HS-27A (cell line): ENCODE data around the gene PARVB.

Experiments used
- DNase-seq: peaks from one replicate; pipeline ENCODE4 v3.0.0-alpha.2; 2012; ENCODE audit warnings: low read depth, missing footprints

PARVB gene

GRCh38 chr22:44089717-44090570 lies 65.8 kb downstream of the PARVB start:
- DNase-seq, result no peak

GRCh38 chr22:44090571-44090905 lies 66.4 kb downstream of the PARVB start:
- no peak for DNase-seq

GRCh38 chr22:44091021-44091721 lies 67.1 kb downstream of the PARVB start:
- DNase-seq, result no peak

GRCh38 chr22:44091751-44092150 lies 67.6 kb downstream of the PARVB start:
- DNase-seq, result no peak

GRCh38 chr22:44092636-44093220 lies 68.6 kb downstream of the PARVB start:
- no peak for DNase-seq

GRCh38 chr22:44093791-44094190 lies 69.7 kb downstream of the PARVB start:
- no peak for DNase-seq

- no peak for DNase-seq
Observed at GRCh38 chr22:44094751-44095302, 70.7 kb downstream of the PARVB start.

- DNase-seq, result no peak
Observed at GRCh38 chr22:44096736-44097135, 72.6 kb downstream of the PARVB start.

- DNase-seq, result no peak
Observed at GRCh38 chr22:44097263-44098020, 73.3 kb downstream of the PARVB start.

- DNase-seq, result no peak
Observed at GRCh38 chr22:44098021-44098739, 74.1 kb downstream of the PARVB start.

GRCh38 chr22:44098966-44099530 lies 74.9 kb downstream of the PARVB start:
- DNase-seq, result no peak

- no peak for DNase-seq
Observed at GRCh38 chr22:44099696-44100095, 75.6 kb downstream of the PARVB start.

GRCh38 chr22:44100411-44100810 lies 76.3 kb downstream of the PARVB start:
- DNase-seq, result no peak

GRCh38 chr22:44102121-44102520 lies 78.0 kb downstream of the PARVB start:
- no peak for DNase-seq

GRCh38 chr22:44102856-44103255 lies 78.8 kb downstream of the PARVB start:
- no peak for DNase-seq

- DNase-seq, result no peak
Observed at GRCh38 chr22:44103735-44104480, 79.8 kb downstream of the PARVB start.

- DNase-seq, result no peak
Observed at GRCh38 chr22:44107340-44107739, 83.2 kb downstream of the PARVB start.

GRCh38 chr22:44108076-44108475 lies 84.0 kb downstream of the PARVB start:
- no peak for DNase-seq

- no peak for DNase-seq
Observed at GRCh38 chr22:44108806-44109385, 84.8 kb downstream of the PARVB start.

- DNase-seq, result no peak
Observed at GRCh38 chr22:44109416-44109815, 85.3 kb downstream of the PARVB start.
